Glomerular visceral epithelial cell (primary cell): ENCODE data around the gene TBKBP1.

Source experiments
- DNase-seq: peaks from one replicate; pipeline ENCODE4 v3.0.0-alpha.2; 2016; ENCODE audit errors: extremely low spot score

The TBKBP1 gene

GRCh38 chr17:47713980-47714700, 20.2 kb downstream of the TBKBP1 start:
- DNase-seq: no peak

- no peak for DNase-seq
Measured at GRCh38 chr17:47714773-47715396, 20.9 kb downstream of the TBKBP1 start.

- no peak for DNase-seq
Measured at GRCh38 chr17:47715669-47716325, 21.8 kb downstream of the TBKBP1 start.

- DNase-seq: no peak
Measured at GRCh38 chr17:47716375-47716774, 22.4 kb downstream of the TBKBP1 start.

GRCh38 chr17:47717261-47717697, 23.3 kb downstream of the TBKBP1 start:
- DNase-seq: no peak

GRCh38 chr17:47717979-47718621, 24.1 kb downstream of the TBKBP1 start:
- DNase-seq: peak; percentile 72

GRCh38 chr17:47718634-47719405, 24.9 kb downstream of the TBKBP1 start:
- no peak for DNase-seq

GRCh38 chr17:47719411-47720152, 25.6 kb downstream of the TBKBP1 start:
- peak; percentile 74 for DNase-seq

GRCh38 chr17:47720196-47720595, 26.2 kb downstream of the TBKBP1 start:
- no peak for DNase-seq

- DNase-seq: peak; percentile 44
Measured at GRCh38 chr17:47720754-47721533, 27.0 kb downstream of the TBKBP1 start.

- DNase-seq: no peak
Measured at GRCh38 chr17:47721725-47722124, 27.8 kb downstream of the TBKBP1 start.

GRCh38 chr17:47724705-47725104, 30.7 kb downstream of the TBKBP1 start:
- DNase-seq: no peak

GRCh38 chr17:47725446-47726111, 31.6 kb downstream of the TBKBP1 start:
- DNase-seq: no peak

GRCh38 chr17:47726796-47727703, 33.1 kb downstream of the TBKBP1 start:
- no peak for DNase-seq

GRCh38 chr17:47727704-47728036, 33.7 kb downstream of the TBKBP1 start:
- DNase-seq: no peak

- no peak for DNase-seq
Measured at GRCh38 chr17:47728214-47728877, 34.4 kb downstream of the TBKBP1 start.

GRCh38 chr17:47729476-47729875, 35.5 kb downstream of the TBKBP1 start:
- DNase-seq: no peak

GRCh38 chr17:47730681-47731080, 36.7 kb downstream of the TBKBP1 start:
- no peak for DNase-seq
